Fibroblast of mammary gland (primary cell): ENCODE data around the gene C9orf50.
"Not testable (repeated sequence)": the region's sequence is repeated elsewhere in the genome, so short reads cannot be mapped to it uniquely, and the experiment has no call there.

Experiments
- DNase-seq: peaks from one replicate; pipeline ENCODE4 v3.0.0-alpha.2; 2010; ENCODE audit warnings: low read depth
- H3K4me3 ChIP-seq: 2 replicates; pipeline ENCODE4 v1.5.1; 2011; ENCODE audit warnings: low read depth, mild to moderate bottlenecking, low read length, moderate library complexity; ENCODE audit not compliant: control insufficient read depth
- CTCF ChIP-seq: conservative IDR thresholded peaks from 2 replicates; pipeline ENCODE4 v1.5.1; 2011; ENCODE audit warnings: low read depth, low read length, inconsistent platforms; ENCODE audit not compliant: control insufficient read depth, insufficient read depth

Gene C9orf50

GRCh38 chr9:129665814-129666520, 45.1 kb upstream of the C9orf50 start:
- no peak overlapping the region for H3K4me3 ChIP-seq
- no peak for TF ChIP-seq CTCF
- DNase-seq: no peak

- DNase-seq: no peak
- no peak for TF ChIP-seq CTCF
- H3K4me3 ChIP-seq: no peak within 1 kb of the TSS
Measured at GRCh38 chr9:129665389-129665775, 44.5 kb upstream of the C9orf50 start, which contains the start of gene PRRX2. Gene PRRX2 (plus strand): TSS chr9:129665647. CDS start chr9:129665868, 221 bp downstream.

DNA sequence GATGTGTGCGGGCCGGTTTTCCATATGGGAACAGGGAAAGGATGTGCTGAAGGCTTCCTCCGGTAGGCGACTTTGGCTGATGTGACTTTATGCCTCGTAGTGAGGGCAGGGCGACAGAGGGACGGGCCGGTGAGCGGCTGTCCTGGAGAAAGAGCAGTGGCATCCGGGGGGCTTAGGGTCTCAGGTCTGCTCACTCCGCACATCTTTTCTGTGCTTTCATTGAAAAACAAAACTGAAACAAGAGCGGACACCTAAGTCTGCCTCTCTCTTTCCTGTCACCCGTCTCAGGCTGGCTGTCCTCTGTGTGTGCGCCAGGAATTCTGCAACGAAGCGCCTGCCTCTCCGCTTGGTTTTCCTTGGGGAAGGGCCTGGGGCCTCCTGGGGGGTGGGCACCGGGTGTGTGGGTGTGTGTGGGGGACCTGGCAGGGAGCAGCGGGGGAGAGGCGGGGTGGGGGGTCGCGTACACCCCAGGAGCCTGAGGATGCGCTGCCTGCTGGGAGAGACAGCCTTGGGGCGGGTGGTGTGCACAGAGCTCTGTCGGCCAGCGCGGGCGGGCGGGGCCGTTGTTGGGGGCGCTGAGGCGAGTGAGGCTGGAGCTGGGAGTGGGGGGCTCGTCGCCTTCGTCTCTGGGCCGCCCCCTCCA, 44.0 kb upstream of the C9orf50 start:
- DNase-seq: no peak
- no peak overlapping the region for H3K4me3 ChIP-seq
- no peak for TF ChIP-seq CTCF

DNA sequence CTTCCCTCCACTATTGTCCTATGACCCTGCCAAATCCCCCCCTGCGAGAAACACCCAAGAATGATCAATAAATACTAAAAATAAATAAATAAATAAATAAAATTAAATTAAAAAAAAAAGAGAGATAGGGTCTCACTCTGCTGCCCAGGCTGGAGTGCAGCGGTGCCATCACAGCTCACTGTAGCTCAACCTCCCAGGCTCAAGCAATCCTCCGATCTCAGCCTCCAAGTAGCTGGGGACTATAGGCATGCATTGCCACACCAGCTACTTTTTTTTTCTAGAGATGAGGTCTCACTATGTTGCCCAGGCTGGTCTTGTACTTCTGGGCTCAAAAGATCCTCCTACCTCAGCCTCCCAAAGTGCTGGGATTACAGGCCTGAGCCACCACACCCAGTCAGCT, 41.3 kb upstream of the C9orf50 start:
- not testable (repeated sequence) for H3K4me3 ChIP-seq, DNase-seq

DNA sequence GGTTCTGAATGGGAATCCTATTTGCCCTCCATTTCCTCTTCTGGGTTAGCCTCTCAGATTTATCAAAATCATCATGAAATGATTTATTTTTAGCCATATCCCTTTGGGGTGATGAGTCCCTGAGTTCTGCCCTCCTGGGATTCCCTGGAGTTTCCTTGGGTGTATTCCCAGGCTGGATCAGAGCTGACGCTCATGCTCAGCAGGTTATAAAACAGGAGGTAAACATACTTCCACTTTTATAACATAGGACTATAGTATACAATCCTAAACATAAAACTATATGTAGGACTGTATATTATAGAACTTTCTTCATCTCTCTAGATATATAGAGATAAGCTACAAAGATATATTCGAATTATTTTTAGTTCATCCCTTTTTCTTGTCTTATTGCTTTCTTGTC, 40.1 kb upstream of the C9orf50 start:
- TF ChIP-seq CTCF: no peak
- no peak overlapping the region for H3K4me3 ChIP-seq
- DNase-seq: no peak

DNA sequence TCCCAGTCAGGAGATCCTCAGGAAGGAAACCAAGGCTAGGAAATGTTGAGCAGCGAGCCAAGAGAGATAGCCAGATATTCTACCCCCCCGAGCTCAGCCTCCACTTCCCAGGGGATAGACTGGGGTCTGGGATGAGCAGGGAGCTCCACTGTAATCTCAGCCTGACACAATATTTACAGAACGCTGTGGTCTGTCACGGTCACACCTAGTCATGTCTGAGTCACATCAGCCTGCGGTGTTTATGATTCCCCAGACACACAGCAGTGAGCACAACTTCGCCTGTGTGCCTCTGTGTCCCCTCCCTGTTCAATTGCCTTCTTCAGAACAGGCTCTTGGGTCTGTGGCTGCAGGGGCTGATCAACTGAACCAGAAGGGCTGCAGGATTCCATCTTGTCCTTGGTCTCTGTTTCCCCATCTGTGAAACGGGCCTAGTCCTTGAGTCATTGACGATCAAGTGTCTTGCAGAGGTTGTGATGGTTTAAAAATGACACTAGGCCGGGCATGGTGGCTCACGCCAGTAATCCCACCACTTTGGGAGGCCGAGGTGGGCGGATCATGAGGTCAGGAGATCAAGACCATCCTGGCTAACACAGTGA, 36.0 kb upstream of the C9orf50 start:
- TF ChIP-seq CTCF: no peak
- peak; percentile 85 for DNase-seq
- no peak overlapping the region for H3K4me3 ChIP-seq

GRCh38 chr9:129655696-129656095, 34.8 kb upstream of the C9orf50 start:
- no peak overlapping the region for H3K4me3 ChIP-seq
- no peak for DNase-seq
- no peak for TF ChIP-seq CTCF
